A549 (cell line): ENCODE measurements around the gene FAR1. TPM values are rescaled to one million over a fixed set of nuclear protein-coding genes. Genes with fewer than 3 reads are reported as not detected.

Experiments used
- ATAC-seq, 2 experiments: fragments of 200-7000 bp in 1 of 2; fragments of >200 bp in 1 of 2; cut with Nextera tagmentation in 1 of 2; cut with Tn5 transposase in 1 of 2; 3 replicates each; pipeline versions ENCODE4 v1.8.0 to v1.9.1; 2018 to 2020; ENCODE audit warnings: mild to moderate bottlenecking in 1 of 2, moderate library complexity in 1 of 2
- CTCF ChIA-PET: fragments of 300-600 bp; sonication (Branson Sonifier 250); formaldehyde crosslinking; extraction: SDS; loops from one replicate; lab custom pipeline; 2021; ENCODE audit warnings: antibody characterized with exemption, inconsistent platforms; lab: Yijun Ruan, JAX
- POLR2A ChIA-PET: fragments of 350-600 bp; formaldehyde crosslinking; extraction: SDS; loops from one replicate; lab custom pipeline; 2021; ENCODE audit warnings: antibody characterized with exemption, inconsistent platforms; lab: Yijun Ruan, JAX
- DNase-seq, 2 experiments: peaks; one replicate each; pipeline versions ENCODE4 v3.0.0 to v3.0.0-alpha.2; 2011 to 2016; ENCODE audit warnings: low read depth in 1 of 2, low spot score in 1 of 2
- FAIRE-seq: peaks from 2 replicates; lab custom pipeline; 2011; peaks lifted over from hg19 to GRCh38; lab: Jason Lieb, UNC
- H3K27ac ChIP-seq, 2 experiments: fragments of >200 bp; sonication (Bioruptor Twin); formaldehyde crosslinking; 3 replicates each; pipeline ENCODE4 v1.5.1; 2016 to 2017
- H3K4me1 ChIP-seq: fragments of >200 bp; sonication (Bioruptor Twin); formaldehyde crosslinking; 3 replicates; pipeline ENCODE4 v1.6.1; 2016
- H3K4me2 ChIP-seq: fragments of >200 bp; sonication (Bioruptor Twin); formaldehyde crosslinking; 3 replicates; pipeline ENCODE4 v1.6.1; 2016
- H3K4me3 ChIP-seq: fragments of >200 bp; sonication (Bioruptor Twin); formaldehyde crosslinking; 3 replicates; pipeline ENCODE4 v1.5.1; 2016
- H3K9me3 ChIP-seq: fragments of >200 bp; sonication (Bioruptor Twin); formaldehyde crosslinking; 3 replicates; pipeline ENCODE4 v1.6.1; 2016
- CHD4 ChIP-seq: fragments of 200-600 bp; sonication (generic); IDR thresholded peaks from 2 replicates; pipeline ENCODE4 v1.6.1; 2016; ENCODE audit warnings: antibody characterized with exemption, mild to moderate bottlenecking, borderline replicate concordance
- EHMT2 ChIP-seq: fragments of 200-600 bp; sonication (generic); IDR thresholded peaks from 2 replicates; pipeline ENCODE4 v1.6.1; 2016; ENCODE audit warnings: antibody characterized with exemption, low read depth, mild to moderate bottlenecking, moderate library complexity
- FOSB ChIP-seq: fragments of 250-450 bp; sonication (Bioruptor Pico); IDR thresholded peaks from 2 replicates; pipeline ENCODE4 v1.5.0; 2020; ENCODE audit warnings: mild to moderate bottlenecking, moderate library complexity
- HEYL ChIP-seq: fragments of 250-450 bp; sonication (Bioruptor Pico); IDR thresholded peaks from 2 replicates; pipeline ENCODE4 v1.8.0; 2021; ENCODE audit warnings: mild to moderate bottlenecking, moderate library complexity
- HOXA7 ChIP-seq: fragments of 250-450 bp; sonication (Bioruptor Pico); IDR thresholded peaks from 2 replicates; pipeline ENCODE4 v1.5.0; 2020; ENCODE audit warnings: mild to moderate bottlenecking, moderate library complexity
- MAZ ChIP-seq: fragments of 150-350 bp; IDR thresholded peaks from 2 replicates; pipeline ENCODE4 v1.6.1; 2014; ENCODE audit warnings: antibody characterized with exemption, low read depth, low read length, borderline replicate concordance
- NFE2L2 ChIP-seq: fragments of 150-350 bp; conservative IDR thresholded peaks from 2 replicates; pipeline ENCODE4 v1.6.1; 2014; ENCODE audit warnings: low read length
- RAD21 ChIP-seq, 2 experiments: fragments of >200 bp in 1 of 2; sonication (Bioruptor Twin) in 1 of 2; formaldehyde crosslinking in 1 of 2; IDR thresholded peaks in 1 of 2; conservative IDR thresholded peaks in 1 of 2; 2 replicates in 1 of 2; 3 replicates in 1 of 2; pipeline ENCODE4 v1.6.1; 2012 to 2018; ENCODE audit warnings: inconsistent platforms in 1 of 2
- RARB ChIP-seq: fragments of 250-450 bp; sonication (Bioruptor Pico); IDR thresholded peaks from 2 replicates; pipeline ENCODE4 v1.8.0; 2021; ENCODE audit warnings: mild to moderate bottlenecking, moderate library complexity
- RCOR1 ChIP-seq: fragments of 150-350 bp; IDR thresholded peaks from 2 replicates; pipeline ENCODE4 v1.6.1; 2014; ENCODE audit warnings: antibody characterized with exemption, low read length, low read depth
- RNF2 ChIP-seq: fragments of 200-600 bp; sonication (generic); IDR thresholded peaks from 2 replicates; pipeline ENCODE4 v1.6.1; 2016; ENCODE audit warnings: low read depth, mild to moderate bottlenecking, antibody characterized with exemption, moderate library complexity, borderline replicate concordance
- SMC3 ChIP-seq: fragments of >200 bp; sonication (Bioruptor Twin); formaldehyde crosslinking; IDR thresholded peaks from 3 replicates; pipeline ENCODE4 v1.6.1; 2018; ENCODE audit warnings: inconsistent platforms
- TFCP2L1 ChIP-seq: fragments of 250-450 bp; sonication (Bioruptor Pico); IDR thresholded peaks from 2 replicates; pipeline ENCODE4 v1.5.0; 2021; ENCODE audit warnings: mild to moderate bottlenecking
- WGBS: methylation state at CpG from one replicate; pipeline ENCODE4 v1.1.6; 2017; ENCODE audit errors: missing lambda C conversion rate; 5-methylcytosine and 5-hydroxymethylcytosine counted together
- polyA plus RNA-seq, 4 experiments: library from polyadenylated mRNA; depleted of rRNA in 3 of 4; stranded (reverse); fragments of >200 nt; fragmentation: RNase III in 1 of 4; extraction: RNeasy Plus Mini Kit Qiagen cat#74134 plus additional on column Dnase treatment in 1 of 4; gene quantifications; 2 replicates in 3 of 4; 3 replicates in 1 of 4; pipeline ENCODE4 v1.2.3, GENCODE V29; 2011 to 2017
- TF ChIP-seq, protein P1 (sequence below): fragments of >200 bp; sonication (Bioruptor Twin); formaldehyde crosslinking; IDR thresholded peaks from 3 replicates; pipeline ENCODE4 v1.5.1; 2016
- TF ChIP-seq, protein P2 (sequence below): fragments of 250-450 bp; sonication (Bioruptor Pico); IDR thresholded peaks from 2 replicates; pipeline ENCODE4 v1.5.0; 2020; ENCODE audit warnings: low read depth, mild to moderate bottlenecking, moderate library complexity
- TF ChIP-seq, protein P3 (sequence below): fragments of 200-600 bp; sonication (generic); IDR thresholded peaks from 2 replicates; pipeline ENCODE4 v1.6.1; 2016; ENCODE audit warnings: antibody characterized with exemption, mild to moderate bottlenecking, moderate library complexity
- TF ChIP-seq, protein P4 (sequence below): IDR thresholded peaks from 2 replicates; pipeline ENCODE4 v1.6.1; 2012

Gene FAR1
- polyA plus RNA-seq, 2 of the 4 experiments (the other 2 are of a cell fraction): 41.8 to 119 TPM

DNA sequence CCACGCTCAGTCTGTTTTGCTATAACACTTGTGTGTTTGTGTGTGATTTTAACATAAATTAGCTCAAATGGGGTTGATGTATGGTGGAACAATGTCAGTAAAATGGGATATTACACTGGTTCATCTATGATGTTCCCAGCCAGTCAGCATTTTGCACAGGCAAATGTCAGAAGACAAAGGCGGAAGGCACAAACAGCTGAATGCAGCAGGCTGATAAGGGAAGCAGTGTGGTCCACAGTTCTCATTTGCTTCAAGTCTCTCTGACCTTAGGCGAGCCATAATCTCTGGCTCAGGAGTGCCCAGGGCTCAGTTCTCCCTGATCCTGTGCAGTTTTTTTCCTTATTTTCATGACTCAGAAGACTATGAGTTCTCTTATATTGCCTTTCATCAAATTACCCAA, 102.7 kb downstream of the FAR1 start:
- Histone ChIP-seq H3K4me1 (no peaks in the 10 kb centered on the region), H3K4me2 (no peak overlapping the region), H3K27ac (no peak overlapping the region), H3K4me3 (no peak overlapping the region), H3K9me3 (no peaks in the 10 kb centered on the region)
- DNase-seq (no peak), FAIRE-seq (no peak), ATAC-seq (no peak)
- WGBS: 40% methylated on average over 3 of the region's 3 CpGs
- ChIA-PET CTCF (interaction anchor here (0.7 to 4.4 kb wide), 7 partner anchors 12 to 481 kb away, joined by 3 to 43 read pairs (median 16); no protein-coding TSS in a partner anchor), POLR2A (no interaction called here)
- no peak for TF ChIP-seq MAZ
- no peak for TF ChIP-seq CHD4
- no peak for TF ChIP-seq HOXA7 (CRISPR knock-in tag)
- no peak for TF ChIP-seq TFCP2L1 (CRISPR knock-in tag)
- TF ChIP-seq EHMT2: no peak

DNA sequence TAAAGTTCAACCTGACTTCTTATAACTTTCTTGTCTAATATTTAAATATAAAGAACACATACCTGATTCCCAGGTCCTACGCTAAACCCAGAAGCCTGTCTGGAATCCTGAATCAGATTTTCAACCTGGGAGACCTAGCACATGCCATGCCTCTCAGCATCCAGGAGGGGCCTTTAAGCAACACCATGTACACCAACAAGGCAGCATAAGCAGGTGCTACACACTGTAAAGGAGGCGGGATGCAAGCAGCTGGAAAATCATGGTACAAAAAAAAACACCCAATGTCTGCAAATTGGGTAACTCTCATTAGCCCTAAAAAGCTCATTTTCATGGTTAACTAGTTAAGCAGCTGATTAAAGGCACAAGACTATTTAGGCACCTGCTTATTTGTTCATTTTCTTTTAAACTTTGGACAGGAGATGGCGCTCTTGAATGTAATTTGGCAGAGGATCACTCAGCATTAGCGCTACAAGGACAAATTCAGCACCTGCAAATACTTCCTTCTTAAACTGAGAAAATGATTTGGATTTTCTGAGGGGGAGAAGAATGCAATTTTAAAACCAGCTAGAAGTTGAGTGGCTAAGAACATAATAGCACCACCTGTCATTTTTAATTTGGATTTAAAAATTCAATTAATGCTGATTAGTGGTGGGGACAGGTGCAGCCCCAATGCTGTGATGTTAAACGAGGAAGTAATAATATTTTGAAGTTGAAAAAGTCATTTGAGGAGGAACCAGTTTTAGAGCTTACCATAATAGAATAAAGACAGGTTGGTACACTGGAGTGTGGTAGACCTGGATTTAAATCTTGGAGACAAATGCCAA, 104.0 kb downstream of the FAR1 start:
- ATAC-seq: peak; percentile 79 to 88
- TF ChIP-seq RAD21 (conservative IDR thresholded peaks at IDR 0.05 in 1 of 2, IDR thresholded peaks at IDR 0.05 in 1 of 2) (peak; percentile 70 to 76), SMC3 (peak; percentile 56)
- TF ChIP-seq, protein P1, sequence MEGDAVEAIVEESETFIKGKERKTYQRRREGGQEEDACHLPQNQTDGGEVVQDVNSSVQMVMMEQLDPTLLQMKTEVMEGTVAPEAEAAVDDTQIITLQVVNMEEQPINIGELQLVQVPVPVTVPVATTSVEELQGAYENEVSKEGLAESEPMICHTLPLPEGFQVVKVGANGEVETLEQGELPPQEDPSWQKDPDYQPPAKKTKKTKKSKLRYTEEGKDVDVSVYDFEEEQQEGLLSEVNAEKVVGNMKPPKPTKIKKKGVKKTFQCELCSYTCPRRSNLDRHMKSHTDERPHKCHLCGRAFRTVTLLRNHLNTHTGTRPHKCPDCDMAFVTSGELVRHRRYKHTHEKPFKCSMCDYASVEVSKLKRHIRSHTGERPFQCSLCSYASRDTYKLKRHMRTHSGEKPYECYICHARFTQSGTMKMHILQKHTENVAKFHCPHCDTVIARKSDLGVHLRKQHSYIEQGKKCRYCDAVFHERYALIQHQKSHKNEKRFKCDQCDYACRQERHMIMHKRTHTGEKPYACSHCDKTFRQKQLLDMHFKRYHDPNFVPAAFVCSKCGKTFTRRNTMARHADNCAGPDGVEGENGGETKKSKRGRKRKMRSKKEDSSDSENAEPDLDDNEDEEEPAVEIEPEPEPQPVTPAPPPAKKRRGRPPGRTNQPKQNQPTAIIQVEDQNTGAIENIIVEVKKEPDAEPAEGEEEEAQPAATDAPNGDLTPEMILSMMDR: peak; percentile 71
- TF ChIP-seq, protein P2, sequence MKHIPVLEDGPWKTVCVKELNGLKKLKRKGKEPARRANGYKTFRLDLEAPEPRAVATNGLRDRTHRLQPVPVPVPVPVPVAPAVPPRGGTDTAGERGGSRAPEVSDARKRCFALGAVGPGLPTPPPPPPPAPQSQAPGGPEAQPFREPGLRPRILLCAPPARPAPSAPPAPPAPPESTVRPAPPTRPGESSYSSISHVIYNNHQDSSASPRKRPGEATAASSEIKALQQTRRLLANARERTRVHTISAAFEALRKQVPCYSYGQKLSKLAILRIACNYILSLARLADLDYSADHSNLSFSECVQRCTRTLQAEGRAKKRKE: no peak
- Histone ChIP-seq H3K9me3 (no peaks in the 10 kb centered on the region), H3K4me3 (no peak overlapping the region), H3K4me1 (no peaks in the 10 kb centered on the region), H3K27ac (no peak overlapping the region), H3K4me2 (no peak overlapping the region)
- no peak for FAIRE-seq
- CTCF ChIA-PET: interaction anchor here (0.6 to 4.4 kb wide), 36 partner anchors 8 to 1417 kb away, joined by 3 to 43 read pairs (median 4); no protein-coding TSS in a partner anchor
- POLR2A ChIA-PET: no interaction called here
- WGBS: 6% methylated on average over 5 of the region's 5 CpGs
- peak; percentile 16 to 72 for DNase-seq

DNA sequence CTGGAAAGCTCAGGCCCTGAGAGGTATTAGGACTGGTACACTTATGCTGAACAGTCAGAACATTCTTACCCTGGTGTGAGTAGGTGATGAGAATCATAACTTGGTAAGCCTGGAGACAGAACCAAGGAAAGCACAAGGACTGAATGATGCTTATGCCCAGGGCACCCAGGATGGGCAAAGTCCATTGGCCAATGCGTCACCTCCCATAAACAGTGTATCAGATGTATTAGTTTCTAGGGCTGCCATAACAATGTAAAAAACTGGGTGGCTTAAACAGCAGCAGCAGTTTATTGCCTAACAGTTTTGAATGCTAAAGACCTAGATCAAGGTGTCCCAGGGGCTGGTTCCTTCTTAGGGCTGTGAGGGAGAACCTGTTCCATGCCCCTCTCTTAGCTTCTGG, 107.0 kb downstream of the FAR1 start:
- CTCF ChIA-PET: interaction anchor here (1.3 to 2.2 kb wide), 2 partner anchors 12 to 373 kb away, joined by 3 to 6 read pairs; no protein-coding TSS in a partner anchor
- DNase-seq: peak in 1 of 2 experiments; percentile 9
- TF ChIP-seq NFE2L2: no peak
- TF ChIP-seq, all 56 proteins: peak for 0
- POLR2A ChIA-PET: no interaction called here
- H3K9me3 ChIP-seq: no peaks in the 10 kb centered on the region
- WGBS: 83% methylated on average over 1 of the region's 1 CpG
- H3K4me3 ChIP-seq: no peak overlapping the region
- no peaks in the 10 kb centered on the region for H3K4me1 ChIP-seq
- FAIRE-seq (no peak), ATAC-seq (no peak)
- no peak overlapping the region for H3K27ac ChIP-seq
- no peak overlapping the region for H3K4me2 ChIP-seq

DNA sequence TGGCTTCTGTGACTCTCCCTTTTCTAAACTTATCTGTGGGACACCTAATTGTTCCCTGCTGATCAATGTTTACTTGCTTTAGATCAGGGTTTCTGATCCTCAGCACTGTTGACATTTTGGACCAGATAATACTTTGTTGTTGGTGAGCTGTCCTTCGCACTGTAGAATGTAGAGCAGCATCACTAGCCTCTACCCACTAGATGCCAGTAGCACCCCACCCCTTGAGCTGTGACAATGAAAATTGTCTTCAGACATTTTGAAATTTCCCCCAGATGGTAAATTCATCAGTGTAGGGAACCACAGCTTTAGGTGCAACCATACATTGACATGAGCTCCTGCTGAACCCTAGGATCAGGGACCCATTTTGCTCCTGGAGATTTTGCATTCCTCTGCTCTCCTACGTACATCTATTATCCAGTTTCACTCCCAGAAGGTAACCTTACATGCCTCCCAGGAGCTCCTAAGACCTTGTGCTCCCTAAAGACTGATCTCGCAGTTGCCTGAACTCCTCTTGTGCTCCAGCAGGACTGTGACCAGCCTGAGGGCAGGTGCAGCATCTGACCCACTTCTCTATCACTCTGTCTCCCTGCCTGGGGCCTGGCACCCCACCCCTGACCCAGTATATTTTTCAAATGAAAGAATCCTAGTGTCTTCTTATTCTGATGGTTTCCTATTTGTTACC, 107.8 kb downstream of the FAR1 start:
- CTCF ChIA-PET: interaction anchor here (1.3 to 3.0 kb wide), 3 partner anchors 11 to 474 kb away, joined by 3 to 8 read pairs (median 6); no protein-coding TSS in a partner anchor
- Histone ChIP-seq H3K27ac (no peak overlapping the region), H3K4me1 (no peaks in the 10 kb centered on the region), H3K4me2 (no peak overlapping the region), H3K9me3 (no peaks in the 10 kb centered on the region), H3K4me3 (no peak overlapping the region)
- FAIRE-seq (no peak), ATAC-seq (peak; percentile 43 to 48; a peak in 4 of 6 replicates), DNase-seq (peak in 1 of 2 experiments; percentile 3)
- 44% methylated on average over 3 of the region's 3 CpGs for WGBS
- POLR2A ChIA-PET: no interaction called here
- TF ChIP-seq MAZ (no peak), RARB (CRISPR knock-in tag) (no peak), FOSB (CRISPR knock-in tag) (no peak), RCOR1 (no peak), HEYL (no peak), RNF2 (no peak)
- TF ChIP-seq, protein P3, sequence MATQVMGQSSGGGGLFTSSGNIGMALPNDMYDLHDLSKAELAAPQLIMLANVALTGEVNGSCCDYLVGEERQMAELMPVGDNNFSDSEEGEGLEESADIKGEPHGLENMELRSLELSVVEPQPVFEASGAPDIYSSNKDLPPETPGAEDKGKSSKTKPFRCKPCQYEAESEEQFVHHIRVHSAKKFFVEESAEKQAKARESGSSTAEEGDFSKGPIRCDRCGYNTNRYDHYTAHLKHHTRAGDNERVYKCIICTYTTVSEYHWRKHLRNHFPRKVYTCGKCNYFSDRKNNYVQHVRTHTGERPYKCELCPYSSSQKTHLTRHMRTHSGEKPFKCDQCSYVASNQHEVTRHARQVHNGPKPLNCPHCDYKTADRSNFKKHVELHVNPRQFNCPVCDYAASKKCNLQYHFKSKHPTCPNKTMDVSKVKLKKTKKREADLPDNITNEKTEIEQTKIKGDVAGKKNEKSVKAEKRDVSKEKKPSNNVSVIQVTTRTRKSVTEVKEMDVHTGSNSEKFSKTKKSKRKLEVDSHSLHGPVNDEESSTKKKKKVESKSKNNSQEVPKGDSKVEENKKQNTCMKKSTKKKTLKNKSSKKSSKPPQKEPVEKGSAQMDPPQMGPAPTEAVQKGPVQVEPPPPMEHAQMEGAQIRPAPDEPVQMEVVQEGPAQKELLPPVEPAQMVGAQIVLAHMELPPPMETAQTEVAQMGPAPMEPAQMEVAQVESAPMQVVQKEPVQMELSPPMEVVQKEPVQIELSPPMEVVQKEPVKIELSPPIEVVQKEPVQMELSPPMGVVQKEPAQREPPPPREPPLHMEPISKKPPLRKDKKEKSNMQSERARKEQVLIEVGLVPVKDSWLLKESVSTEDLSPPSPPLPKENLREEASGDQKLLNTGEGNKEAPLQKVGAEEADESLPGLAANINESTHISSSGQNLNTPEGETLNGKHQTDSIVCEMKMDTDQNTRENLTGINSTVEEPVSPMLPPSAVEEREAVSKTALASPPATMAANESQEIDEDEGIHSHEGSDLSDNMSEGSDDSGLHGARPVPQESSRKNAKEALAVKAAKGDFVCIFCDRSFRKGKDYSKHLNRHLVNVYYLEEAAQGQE: no peak
- TF ChIP-seq, protein P4, sequence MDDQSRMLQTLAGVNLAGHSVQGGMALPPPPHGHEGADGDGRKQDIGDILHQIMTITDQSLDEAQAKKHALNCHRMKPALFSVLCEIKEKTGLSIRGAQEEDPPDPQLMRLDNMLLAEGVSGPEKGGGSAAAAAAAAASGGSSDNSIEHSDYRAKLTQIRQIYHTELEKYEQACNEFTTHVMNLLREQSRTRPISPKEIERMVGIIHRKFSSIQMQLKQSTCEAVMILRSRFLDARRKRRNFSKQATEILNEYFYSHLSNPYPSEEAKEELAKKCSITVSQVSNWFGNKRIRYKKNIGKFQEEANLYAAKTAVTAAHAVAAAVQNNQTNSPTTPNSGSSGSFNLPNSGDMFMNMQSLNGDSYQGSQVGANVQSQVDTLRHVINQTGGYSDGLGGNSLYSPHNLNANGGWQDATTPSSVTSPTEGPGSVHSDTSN: no peak
